MM.1S (cell line): ENCODE results near the gene MEGF6.

ENCODE experiments used
- DNase-seq: peaks from one replicate; pipeline ENCODE4 v3.0.0-alpha.2; 2015
- H2AFZ ChIP-seq: fragments of 300-600 bp; sonication (generic); 2 replicates; pipeline ENCODE4 v1.6.0; 2016; ENCODE audit warnings: antibody characterized with exemption, low read length
- H3F3A ChIP-seq: fragments of 300-600 bp; sonication (generic); 2 replicates; pipeline ENCODE4 v1.6.1; 2016; ENCODE audit warnings: mild to moderate bottlenecking, antibody characterized with exemption, low read length, moderate library complexity, mixed read lengths; ENCODE audit not compliant: insufficient read depth
- H3K27ac ChIP-seq: fragments of 300-600 bp; sonication (generic); 2 replicates; pipeline ENCODE4 v1.5.1; 2016; ENCODE audit warnings: mild to moderate bottlenecking, low read length
- H3K27me3 ChIP-seq: fragments of 300-600 bp; sonication (generic); replicated peaks from 2 replicates; pipeline ENCODE4 v1.6.0; 2016; ENCODE audit warnings: low read length; ENCODE audit not compliant: insufficient read depth
- H3K36me3 ChIP-seq: fragments of 300-600 bp; sonication (generic); replicated peaks from 2 replicates; pipeline ENCODE4 v1.6.1; 2016; ENCODE audit warnings: mild to moderate bottlenecking, low read length, mixed read lengths; ENCODE audit not compliant: insufficient read depth
- H3K4me1 ChIP-seq: fragments of 300-600 bp; sonication (generic); 2 replicates; pipeline ENCODE4 v1.6.1; 2016; ENCODE audit warnings: low read length, mixed read lengths
- H3K4me2 ChIP-seq: fragments of 300-600 bp; sonication (generic); 2 replicates; pipeline ENCODE4 v1.6.0; 2016; ENCODE audit warnings: low read depth, low read length
- H3K4me3 ChIP-seq: fragments of 300-600 bp; sonication (generic); 2 replicates; pipeline ENCODE4 v1.5.1; 2016; ENCODE audit warnings: low read length, mixed read lengths
- H3K79me2 ChIP-seq: fragments of 300-600 bp; sonication (generic); 2 replicates; pipeline ENCODE4 v1.6.1; 2016; ENCODE audit warnings: mixed run types, low read length, mixed read lengths
- H3K9ac ChIP-seq: fragments of 300-600 bp; sonication (generic); 2 replicates; pipeline ENCODE4 v1.6.1; 2016; ENCODE audit warnings: low read length, mixed read lengths
- H3K9me2 ChIP-seq: fragments of 300-600 bp; sonication (generic); replicated peaks from 2 replicates; pipeline ENCODE4 v1.6.1; 2016; ENCODE audit warnings: mild to moderate bottlenecking, low read length, mixed read lengths; ENCODE audit not compliant: insufficient read depth
- H3K9me3 ChIP-seq: fragments of 300-600 bp; sonication (generic); replicated peaks from 2 replicates; pipeline ENCODE4 v1.6.1; 2016; ENCODE audit warnings: mild to moderate bottlenecking, low read length, mixed read lengths; ENCODE audit not compliant: insufficient read depth
- H4K20me1 ChIP-seq: fragments of 300-600 bp; sonication (generic); 2 replicates; pipeline ENCODE4 v1.6.1; 2016; ENCODE audit warnings: mild to moderate bottlenecking, low read length, moderate library complexity, mixed read lengths; ENCODE audit not compliant: insufficient read depth
- CTCF ChIP-seq: fragments of 300-600 bp; sonication (generic); IDR thresholded peaks from 2 replicates; pipeline ENCODE4 v1.5.1; 2016; ENCODE audit warnings: antibody characterized with exemption, low read length, mixed read lengths
- EZH2 ChIP-seq: fragments of 300-600 bp; sonication (generic); optimal IDR thresholded peaks from 2 replicates; pipeline ENCODE3; 2017; ENCODE audit warnings: low read depth, mild to moderate bottlenecking, antibody characterized with exemption, low read length, mixed read lengths
- EZH2phosphoT487 ChIP-seq: fragments of 300-600 bp; sonication (generic); IDR thresholded peaks from 2 replicates; pipeline ENCODE4 v1.6.1; 2018; ENCODE audit warnings: antibody characterized with exemption, low read length

MEGF6 gene

GRCh38 chr1:3477241-3477995, 133.9 kb downstream of the MEGF6 start:
- H3K4me2 ChIP-seq: no peak overlapping the region
- no peak overlapping the region for H3K4me3 ChIP-seq
- no peaks in the 10 kb centered on the region for H3K9me3 ChIP-seq
- DNase-seq: no peak
- H3K36me3 ChIP-seq: no peaks in the 10 kb centered on the region
- no peaks in the 10 kb centered on the region for H3K4me1 ChIP-seq
- H3K9ac ChIP-seq: no peak overlapping the region
- no peaks in the 10 kb centered on the region for H3K79me2 ChIP-seq
- no peak overlapping the region for H3K27ac ChIP-seq
- peaks cover 48% of the 10 kb centered on the region for H3K27me3 ChIP-seq
- H4K20me1 ChIP-seq: no peaks in the 10 kb centered on the region
- TF ChIP-seq EZH2phosphoT487 (no peak), EZH2 (no peak), CTCF (no peak)
- no peaks in the 10 kb centered on the region for H3F3A ChIP-seq
- no peaks in the 10 kb centered on the region for H3K9me2 ChIP-seq
- no peak overlapping the region for H2AFZ ChIP-seq

- TF ChIP-seq EZH2phosphoT487: no peak
- TF ChIP-seq EZH2: no peak
- no peak for TF ChIP-seq CTCF
- Histone ChIP-seq H3K36me3 (no peaks in the 10 kb centered on the region), H3K79me2 (no peaks in the 10 kb centered on the region), H3K9ac (no peak overlapping the region), H3K9me2 (no peaks in the 10 kb centered on the region), H3K9me3 (no peaks in the 10 kb centered on the region), H4K20me1 (no peaks in the 10 kb centered on the region), H3K4me2 (no peak overlapping the region), H3K27ac (no peak overlapping the region), H3K4me3 (no peak overlapping the region), H3K27me3 (peaks cover 52% of the 10 kb centered on the region), H2AFZ (no peak overlapping the region), H3K4me1 (no peaks in the 10 kb centered on the region), H3F3A (no peaks in the 10 kb centered on the region)
- no peak for DNase-seq
Measured at GRCh38 chr1:3476666-3477065, 134.6 kb downstream of the MEGF6 start.

GRCh38 chr1:3475839-3476573, 135.3 kb downstream of the MEGF6 start:
- H3K27ac ChIP-seq: no peak overlapping the region
- H3K79me2 ChIP-seq: no peaks in the 10 kb centered on the region
- peaks cover 52% of the 10 kb centered on the region for H3K27me3 ChIP-seq
- no peaks in the 10 kb centered on the region for H4K20me1 ChIP-seq
- no peak for TF ChIP-seq EZH2
- TF ChIP-seq CTCF: no peak
- no peak for TF ChIP-seq EZH2phosphoT487
- no peaks in the 10 kb centered on the region for H3F3A ChIP-seq
- no peak overlapping the region for H3K9ac ChIP-seq
- no peak for DNase-seq
- H3K4me2 ChIP-seq: no peak overlapping the region
- H3K9me2 ChIP-seq: no peaks in the 10 kb centered on the region
- H2AFZ ChIP-seq: no peak overlapping the region
- no peaks in the 10 kb centered on the region for H3K36me3 ChIP-seq
- H3K4me1 ChIP-seq: no peaks in the 10 kb centered on the region
- H3K4me3 ChIP-seq: no peak overlapping the region
- no peaks in the 10 kb centered on the region for H3K9me3 ChIP-seq
